HG02840 (cell line): ENCODE measurements around the gene AUTS2.

Source experiments
- ATAC-seq: cut with Tn5 transposase; IDR thresholded peaks from one replicate; pipeline ENCODE4 v1.9.1; 2021; ENCODE audit warnings: mild to moderate bottlenecking, moderate library complexity, moderate number of reproducible peaks; ENCODE audit not compliant: unreplicated experiment, low FRiP score

Gene AUTS2

DNA sequence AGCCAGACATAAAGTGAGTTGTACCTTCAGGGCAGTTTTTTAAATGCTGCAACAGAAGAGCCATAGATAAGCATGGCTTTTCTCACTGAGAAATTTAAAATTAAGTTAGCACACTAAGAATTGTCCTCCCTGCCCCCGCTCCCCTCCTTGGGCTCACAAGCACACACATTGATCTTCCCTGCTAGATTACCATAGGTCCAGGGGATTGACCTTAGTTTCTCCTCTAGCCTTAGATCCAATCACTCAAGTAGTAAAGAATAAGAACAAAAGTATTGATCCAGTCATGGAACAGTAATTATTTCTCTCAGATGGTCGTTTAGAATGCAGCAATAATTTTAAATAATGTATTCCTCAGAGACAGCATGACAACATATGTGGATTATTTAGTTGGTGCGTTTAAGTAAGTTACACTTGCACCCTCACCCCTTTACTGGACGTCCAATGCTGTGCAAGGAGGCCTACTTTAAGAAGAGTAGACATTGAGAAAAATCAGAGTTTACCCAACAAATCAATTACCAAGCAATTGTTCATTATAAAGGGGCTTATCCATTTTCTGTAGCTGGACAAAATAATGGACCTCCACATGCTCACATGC, 850.1 kb downstream of the AUTS2 start:
- no peak for ATAC-seq

DNA sequence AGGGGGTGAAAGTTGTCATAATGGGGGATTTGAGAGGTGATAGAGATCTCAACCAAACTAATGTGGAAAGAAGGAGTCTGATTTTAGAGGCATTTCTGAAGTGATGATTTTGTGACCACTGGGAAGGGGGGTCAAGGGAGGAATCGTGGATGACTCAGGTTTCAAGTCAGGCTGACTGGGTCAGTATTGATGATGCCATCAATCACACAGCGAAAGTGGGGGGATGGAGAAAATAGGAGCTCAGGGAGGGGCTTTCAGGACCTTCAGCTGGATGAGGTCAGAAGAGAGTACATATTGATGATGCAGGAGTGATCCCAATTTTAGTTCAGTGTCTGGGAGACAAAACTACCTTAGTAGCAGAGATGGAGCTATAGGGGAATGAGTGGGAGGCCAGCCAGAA, 852.5 kb downstream of the AUTS2 start:
- ATAC-seq, result no peak

DNA sequence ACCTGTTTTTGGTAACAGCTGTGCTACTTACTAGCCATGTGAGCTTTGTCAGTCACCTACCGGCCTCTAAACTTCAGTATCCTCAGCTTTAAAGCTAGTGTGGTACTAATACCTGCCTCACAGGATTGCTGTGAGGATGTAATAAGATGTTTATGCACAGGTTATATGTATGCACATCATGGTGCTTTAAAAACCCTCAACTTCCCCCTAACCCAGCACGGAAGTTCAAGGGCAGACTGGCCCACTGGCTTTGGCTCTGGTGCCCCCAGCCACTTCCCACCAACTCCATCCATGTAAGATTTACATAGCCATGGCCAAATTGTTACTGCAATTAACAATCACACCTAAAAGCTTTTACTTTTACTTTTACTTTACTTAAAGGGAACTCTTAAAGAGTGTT, 857.6 kb downstream of the AUTS2 start:
- ATAC-seq, result no peak

DNA sequence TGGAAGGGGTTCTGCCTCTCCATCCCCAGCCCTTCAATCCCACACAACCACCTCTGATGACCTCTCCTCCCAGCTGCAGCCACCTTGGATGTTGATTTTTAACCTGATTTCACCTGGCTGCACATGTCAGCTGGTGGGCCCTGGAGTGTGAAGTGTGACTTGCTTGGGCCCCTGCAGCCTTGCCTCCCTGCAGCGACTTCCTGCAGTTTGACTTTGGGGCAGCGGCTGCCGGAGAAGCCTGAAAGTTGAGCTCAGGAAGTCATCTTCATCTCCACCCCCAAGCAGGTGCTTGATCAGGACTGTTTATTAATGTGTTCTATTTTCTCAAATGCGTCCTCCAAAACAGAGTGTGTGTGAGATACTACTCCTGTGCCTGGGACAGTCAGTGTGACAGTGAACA, 858.4 kb downstream of the AUTS2 start:
- ATAC-seq, result no peak

DNA sequence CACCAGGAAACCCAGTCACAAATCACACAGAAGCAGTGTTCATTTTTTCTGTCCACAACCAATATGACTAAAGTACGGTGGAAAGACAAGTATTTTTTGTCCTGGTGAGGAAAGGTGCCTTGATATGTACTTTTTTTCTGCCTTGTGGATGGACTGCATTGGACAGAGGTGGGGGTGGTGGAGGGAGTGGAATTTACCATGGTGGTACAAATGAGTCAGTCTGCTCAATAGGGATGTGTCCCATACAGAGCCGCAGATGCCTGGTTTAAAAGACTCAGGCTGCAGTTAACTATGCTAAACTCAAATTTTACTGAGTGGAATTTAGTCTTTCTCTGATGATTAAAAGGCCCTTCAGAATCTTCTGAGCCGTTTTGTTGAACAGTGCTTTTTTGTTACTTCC, 859.2 kb downstream of the AUTS2 start:
- no peak for ATAC-seq

DNA sequence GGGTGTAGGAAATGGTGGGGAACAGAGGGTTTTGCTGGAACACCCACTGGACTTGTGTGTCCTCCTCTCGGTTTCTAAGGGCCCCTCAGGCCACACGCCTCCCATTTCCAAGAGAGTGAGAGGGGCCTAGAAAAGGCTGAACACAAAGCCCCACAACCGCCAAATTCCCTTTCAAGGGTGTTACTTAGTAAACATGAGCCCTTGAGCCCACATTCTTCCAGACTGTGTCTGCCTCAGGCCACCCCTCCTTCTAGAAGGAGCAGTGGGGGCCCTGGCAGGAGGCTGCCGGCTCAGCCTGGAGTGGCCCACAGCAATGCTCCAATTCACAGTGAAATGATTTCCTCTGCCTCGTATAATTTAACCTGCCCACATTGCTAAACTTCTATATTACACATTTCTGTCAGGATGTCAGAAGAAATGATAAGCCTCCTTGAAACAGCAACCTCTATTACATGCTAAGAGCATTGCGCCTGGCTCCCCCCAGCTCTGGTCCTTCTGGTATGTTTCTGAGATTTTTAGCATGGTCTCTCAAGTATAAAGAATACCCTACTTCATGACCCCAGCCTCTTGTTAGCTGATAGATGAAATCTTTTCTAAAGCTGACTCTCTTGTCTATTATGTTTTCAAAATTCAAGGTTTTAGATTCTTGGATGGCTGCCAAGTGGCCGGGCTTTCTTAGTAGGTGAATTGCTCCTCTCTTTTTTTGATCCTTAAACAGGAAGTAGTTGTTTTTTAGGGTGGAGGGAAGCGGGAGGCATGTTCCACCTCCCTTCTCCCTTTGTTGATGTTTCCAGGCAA, 859.8 kb downstream of the AUTS2 start:
- ATAC-seq, result no peak

DNA sequence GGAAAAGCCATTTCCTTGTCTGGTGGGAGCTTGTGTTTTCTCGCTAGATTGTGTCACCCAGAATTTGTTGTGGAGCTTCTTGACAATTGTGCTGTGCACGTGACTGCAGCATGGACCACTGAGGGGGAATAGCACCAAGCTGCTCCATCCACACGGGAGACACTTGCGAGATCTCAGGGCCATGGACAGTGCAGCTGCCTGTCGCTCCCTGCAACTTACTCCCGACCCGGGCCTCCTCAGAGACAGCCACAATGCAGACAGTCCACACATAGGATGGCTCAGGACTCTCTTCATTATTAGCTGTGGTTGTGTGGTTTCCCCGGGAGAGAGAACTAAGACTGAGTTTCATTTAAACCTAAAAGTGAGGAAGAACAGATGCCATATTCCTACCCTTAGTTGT, 860.5 kb downstream of the AUTS2 start:
- no peak for ATAC-seq

DNA sequence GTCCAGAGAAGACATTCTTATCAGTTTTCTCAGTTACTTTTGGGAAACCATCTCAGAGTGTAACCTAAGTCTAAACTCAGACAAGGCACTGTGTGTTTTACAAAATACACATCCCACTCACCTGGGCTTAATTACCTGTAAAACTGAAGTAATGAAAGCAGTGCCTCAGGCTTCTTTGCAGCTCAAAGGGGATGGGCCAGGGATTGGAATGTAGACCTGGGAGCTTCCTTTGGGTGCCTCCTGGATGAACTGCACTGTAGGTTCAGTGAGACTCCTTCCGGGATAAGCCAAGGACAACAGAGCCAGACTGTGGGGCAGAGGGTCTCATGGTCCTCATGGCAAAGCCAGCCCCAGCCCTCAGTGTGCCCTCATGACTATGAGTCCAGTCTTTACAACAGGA, 861.3 kb downstream of the AUTS2 start:
- no peak for ATAC-seq

DNA sequence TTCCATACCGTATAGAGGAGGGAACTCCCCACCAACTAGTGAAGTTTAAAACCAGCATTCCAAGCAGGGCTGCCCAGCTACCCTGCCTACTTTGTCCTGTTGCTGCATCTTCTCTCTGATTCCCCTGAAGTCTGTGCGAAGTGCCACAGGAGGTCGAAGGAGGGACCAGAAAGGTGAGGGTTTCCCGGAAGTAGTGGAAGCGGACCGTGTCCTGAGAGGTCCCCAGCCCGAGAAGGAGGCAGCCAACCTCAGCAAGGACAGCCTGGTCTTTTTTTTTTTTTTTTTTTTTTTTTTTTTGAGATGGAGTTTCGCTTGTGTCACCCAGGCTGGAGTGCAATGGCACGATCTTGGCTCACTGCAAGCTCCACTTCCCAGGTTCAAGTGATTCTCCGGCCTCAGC, 861.8 kb downstream of the AUTS2 start:
- no peak for ATAC-seq

DNA sequence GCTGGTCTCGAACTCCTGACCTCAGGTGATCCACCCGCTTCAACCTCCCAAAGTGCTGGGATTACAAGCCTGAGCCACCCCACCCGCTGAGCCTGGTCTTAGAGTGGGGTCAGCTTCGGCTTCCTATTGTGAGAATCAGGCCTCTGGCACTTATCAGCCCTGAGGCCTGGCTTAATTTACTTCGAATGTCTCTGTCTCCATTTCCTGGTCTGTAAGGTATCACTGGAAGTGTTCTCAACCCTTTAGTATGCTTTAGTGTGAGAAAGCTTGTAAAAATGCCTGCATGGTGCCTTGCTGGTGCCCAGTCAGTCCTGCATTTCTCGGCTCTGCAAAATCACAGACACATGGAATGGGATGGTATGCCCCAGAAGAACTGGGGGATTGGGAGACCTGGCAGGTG, 862.3 kb downstream of the AUTS2 start:
- ATAC-seq, result no peak

DNA sequence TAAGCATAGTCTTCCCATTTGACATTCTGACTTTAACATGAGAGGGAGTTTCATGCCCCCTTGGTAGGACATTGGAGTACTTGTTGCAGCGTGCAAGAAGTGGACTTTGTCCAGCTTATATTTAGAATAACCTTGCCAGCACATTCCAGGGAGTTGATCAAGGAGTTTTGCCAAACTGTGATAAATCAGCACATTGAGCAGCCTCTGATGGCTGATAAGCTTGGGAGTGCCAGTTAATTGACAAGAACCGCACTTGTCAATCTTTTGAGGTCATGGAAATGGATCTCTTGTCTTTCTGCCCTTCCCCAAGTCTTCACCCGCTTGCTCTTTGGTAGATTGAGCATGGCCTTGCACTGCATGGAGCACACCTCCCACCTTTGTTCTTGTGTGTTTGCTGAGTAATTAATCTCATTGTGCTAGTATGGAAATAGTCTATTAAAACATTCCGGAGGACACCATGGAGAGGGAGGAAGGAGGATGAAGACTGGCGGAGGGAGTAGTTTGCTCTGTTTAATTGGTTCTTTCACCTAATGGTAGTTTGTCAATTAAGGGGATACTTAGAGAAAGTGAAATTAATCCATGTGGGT, 865.2 kb downstream of the AUTS2 start:
- no peak for ATAC-seq

DNA sequence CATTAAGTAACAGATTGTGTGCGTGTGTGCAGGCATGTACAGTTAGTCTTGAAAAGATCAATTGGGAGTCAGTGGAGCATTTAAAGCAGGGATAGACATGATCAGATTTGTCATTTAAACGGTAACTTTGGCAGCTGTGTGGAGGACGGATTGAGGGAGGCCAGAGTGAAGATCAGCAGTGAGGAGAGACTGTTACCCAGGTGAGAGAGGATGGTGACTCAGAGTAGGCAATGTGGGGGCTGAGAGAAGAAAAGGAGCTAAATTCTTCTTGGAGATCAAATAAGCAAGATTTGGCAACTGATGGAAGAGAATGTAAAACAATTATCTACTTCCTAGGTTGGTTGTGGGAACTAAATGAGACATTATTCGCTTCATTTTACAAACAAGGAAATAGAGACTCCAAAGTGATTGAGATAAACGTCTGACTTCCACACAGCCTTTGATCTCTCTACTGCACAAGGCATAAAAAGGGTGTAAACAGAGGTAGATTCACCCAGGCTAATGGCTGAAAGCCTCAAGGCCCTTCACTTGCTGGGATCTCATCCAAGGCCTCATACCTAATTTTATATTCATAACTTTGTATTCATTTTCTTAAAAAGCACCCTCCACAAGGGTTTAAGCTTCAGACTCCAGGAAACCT, 868.6 kb downstream of the AUTS2 start:
- ATAC-seq, result no peak

DNA sequence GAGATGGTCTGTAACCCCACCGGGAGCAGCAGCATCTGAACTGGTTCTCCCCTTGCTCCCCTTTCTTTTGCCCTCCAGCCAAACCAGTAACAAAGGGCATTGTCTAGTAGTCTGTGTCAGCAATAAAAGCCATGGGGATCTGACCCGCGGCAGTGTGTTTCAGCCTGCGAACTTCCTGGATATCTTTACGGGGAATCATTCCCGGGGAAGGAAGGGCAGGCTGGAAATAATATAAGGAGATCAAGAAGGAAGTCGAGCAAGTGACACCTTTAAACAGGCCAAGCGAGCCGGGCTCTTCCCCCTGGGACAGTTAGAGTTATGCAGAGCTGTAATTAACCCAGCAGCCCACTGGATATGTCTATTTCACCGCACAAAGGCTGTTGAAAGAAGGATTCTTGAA, 872.5 kb downstream of the AUTS2 start:
- ATAC-seq, result no peak

DNA sequence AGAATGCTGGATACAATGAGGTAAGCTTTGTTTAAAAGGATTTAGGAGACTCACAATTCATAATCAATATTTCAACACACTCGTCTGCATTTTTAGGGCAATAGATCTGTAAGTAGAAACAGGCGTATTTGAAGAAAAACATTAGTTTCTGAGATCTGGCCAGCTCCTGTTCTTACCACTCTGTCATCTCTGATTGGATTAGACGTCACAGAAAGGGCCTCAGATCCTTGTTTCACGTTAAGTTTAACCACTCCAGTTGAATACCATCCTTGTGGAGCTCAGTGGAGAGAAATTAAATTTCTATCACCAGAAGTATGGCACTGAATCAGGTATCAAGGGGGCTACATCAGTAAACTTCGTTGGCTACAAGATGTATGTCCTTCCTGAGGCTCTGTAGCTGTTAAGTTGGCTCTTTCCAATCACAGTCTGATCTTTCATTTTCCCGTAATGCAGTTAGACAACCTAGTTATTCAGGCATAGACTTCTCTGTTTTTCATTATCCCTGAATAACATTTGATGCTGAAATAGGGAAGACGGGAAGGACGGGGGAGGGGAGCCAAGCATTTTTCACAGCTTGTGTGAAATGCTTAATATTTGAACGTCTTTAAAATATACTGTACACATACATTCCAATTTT, 874.4 kb downstream of the AUTS2 start:
- no peak for ATAC-seq

DNA sequence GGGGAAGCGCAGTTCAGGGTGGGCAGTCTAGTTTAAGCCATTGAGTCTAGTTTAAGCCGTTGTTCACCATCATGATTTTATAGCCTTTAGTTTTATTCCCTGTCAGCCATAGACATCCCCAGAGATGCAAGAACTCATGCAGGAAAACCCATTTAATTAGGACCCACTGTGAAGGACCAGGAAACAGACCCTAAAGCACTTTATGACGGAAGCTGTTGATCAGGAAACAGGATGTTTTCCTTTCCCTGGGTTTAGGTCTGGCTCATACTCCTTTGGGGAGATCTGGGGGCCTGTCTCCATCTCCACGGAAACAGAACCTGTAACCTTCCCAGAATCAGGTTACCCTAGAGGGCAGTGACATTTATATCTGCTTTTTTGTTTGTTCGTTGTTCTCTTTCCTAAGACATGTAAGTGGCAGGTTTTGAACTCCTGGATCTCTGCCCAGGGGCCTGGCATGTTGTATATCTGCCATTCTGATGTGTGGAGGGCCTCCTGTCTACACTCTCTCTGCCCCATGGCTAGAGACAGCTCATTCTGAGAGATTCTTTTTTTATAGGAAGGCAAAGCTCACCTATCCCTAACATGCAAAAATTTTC, 876.5 kb downstream of the AUTS2 start:
- no peak for ATAC-seq

DNA sequence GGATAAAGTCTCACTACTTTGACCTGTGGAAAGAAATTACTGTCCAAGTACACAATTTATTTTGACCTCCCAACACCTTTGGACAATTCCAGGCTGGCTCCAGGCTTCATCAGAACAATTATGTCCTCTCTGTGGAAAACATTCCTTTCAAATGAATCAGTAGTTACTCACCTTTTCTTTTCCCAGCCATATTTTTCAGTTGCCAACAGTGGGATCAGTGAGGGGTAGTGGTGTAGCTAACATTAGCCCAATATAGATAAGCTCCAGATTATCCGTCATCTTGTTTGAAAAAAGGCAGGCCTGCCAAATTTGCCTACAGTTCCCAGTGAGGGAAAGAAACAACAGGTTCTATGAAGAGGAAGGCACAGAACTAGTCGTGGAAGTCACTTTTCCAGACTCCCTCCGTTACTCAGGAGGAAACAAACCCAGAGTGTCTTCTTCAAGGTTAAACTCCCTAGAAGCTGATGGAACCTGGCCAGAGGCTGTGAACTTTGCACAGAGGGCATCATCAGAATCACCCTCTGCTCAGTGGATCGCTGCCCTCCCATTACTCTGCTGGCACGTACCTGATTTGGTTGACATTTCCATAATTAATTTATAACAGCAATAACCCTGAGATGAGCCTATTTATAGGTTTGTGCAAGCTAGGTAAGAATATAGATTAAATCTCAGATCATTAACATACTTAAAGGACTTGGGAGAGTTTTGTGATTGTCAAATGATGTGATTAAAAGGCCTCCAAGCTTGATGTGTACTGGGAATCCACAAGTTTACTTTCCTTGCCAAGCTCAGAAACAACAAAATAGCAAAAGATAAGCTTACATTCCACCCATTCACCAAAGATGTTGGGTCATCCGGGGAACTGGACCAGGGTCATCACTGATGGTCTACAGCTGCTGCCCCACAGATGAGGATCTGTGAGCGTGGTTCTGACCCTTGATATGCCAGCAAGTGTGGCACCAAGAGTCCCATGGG, 879.0 kb downstream of the AUTS2 start:
- ATAC-seq, result no peak

DNA sequence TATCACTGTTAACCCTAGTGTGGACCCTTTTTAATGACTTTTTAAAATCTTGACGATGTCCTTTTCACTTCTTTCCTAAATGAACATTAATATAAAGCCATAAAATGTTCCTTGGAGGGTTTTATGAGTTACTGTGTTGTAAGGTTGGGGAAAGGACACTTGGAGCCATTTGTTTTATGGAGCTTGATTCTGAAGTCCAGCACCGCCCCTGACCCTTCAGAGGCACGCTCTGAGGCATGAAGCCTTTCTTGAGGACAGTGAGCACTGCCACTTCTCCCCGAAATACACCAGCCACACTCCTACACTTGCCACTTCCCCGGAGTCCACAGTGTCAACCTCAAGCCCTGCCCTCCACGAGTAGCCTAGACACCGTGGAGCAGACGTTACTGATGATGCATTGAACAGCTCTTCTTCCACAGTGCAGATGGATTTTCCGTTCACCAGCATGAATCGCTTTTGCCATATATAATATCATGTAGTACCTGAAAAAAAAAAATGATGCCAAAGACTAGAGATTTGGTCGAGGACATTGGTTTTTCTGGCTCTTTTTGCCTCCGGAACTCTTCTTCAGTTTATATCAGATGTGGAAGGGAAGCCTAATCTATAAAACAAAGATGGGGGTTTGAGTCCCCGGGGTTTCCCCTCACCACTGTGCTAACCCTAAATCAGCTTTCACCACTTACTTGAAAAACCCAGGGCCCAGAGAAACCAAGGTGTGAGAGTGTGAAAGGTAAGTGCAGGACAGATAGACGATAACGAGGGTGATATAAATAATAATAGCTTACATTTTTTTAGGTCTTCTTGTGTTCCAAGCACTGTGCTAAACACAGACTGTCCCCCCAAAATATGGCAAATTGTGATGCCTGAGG, 881.1 kb downstream of the AUTS2 start:
- ATAC-seq, result no peak

DNA sequence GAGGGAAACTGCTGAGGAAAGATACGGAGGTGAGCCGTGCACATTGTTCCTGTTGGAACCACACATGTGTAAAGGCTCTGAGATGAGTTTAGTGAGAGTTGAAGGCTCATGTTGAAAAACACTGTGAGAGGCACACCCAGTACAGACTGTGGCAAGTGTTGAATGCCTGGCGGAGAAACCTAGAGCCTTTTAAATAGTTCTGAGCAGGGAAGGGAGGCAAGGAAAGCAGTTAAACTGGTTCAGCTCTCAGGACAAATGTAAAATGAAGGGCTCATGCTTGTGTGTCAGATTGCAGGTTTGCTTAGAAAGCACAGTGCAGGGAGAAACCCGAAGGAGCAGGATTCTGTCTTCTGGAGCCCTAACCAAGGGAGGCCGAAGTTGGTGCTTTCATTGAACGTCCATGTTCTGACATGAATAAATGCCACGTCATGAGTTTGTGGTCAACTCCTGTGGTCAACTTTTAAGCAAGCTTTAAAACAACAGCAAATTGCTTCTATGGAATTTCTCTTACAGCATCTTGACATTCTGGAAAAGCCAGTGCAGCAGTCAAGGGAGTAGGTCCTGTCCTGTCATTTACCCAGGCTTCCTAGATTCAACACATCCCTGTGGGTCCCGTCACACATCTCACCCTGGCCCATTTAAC, 882.8 kb downstream of the AUTS2 start:
- ATAC-seq, result no peak
